Measurements from ENCODE around the gene LRIT3. TPM values are rescaled to one million over a fixed set of nuclear protein-coding genes. Genes with fewer than 3 reads are reported as not detected.

Gene LRIT3
- total RNA-seq, 2 experiments from 2014 or later: 0.11 to 0.13 TPM

GRCh38 chr4:109810552-109811387 lies 37.1 kb upstream of the LRIT3 start:
- no peak overlapping the region for H3K4me3 ChIP-seq (ENCODE audit: low read depth, low read length, poor library complexity, severe bottlenecking)
- TF ChIP-seq EZH2phosphoT487 (IDR thresholded peaks at IDR 0.05; ENCODE audit: borderline replicate concordance, low read depth, low read length) (no peak), CTCF (conservative IDR thresholded peaks at IDR 0.05; ENCODE audit: low read length) (no peak)
- ChIA-PET CTCF (ENCODE audit: unreplicated experiment) (no interaction called here), POLR2A (no interaction called here)
- no peaks in the 10 kb centered on the region for H3K36me3 ChIP-seq (ENCODE audit: insufficient read depth, low read length)
- no peaks in the 10 kb centered on the region for H3K9me2 ChIP-seq (ENCODE audit: insufficient read depth, low read length)
- H3K79me2 ChIP-seq (ENCODE audit: insufficient read depth, low read depth, low read length): peaks cover 4% of the 10 kb centered on the region; the same call in 1 of the 2 replicates
- intact Hi-C loops (cut with micrococcal nuclease; ENCODE audit: unreplicated experiment): loop anchor here (10.0 kb wide), 1 partner anchor 384 kb away; the partner anchor contains the start of gene ELOVL6
- no peaks in the 10 kb centered on the region for H4K20me1 ChIP-seq (ENCODE audit: insufficient read depth, low read length)
- no TSS peak for BruUV-seq (replicated peaks)
- H3K4me2 ChIP-seq (ENCODE audit: low read length): no peak overlapping the region
- peaks cover 5% of the 10 kb centered on the region for H3K4me1 ChIP-seq (ENCODE audit: insufficient read depth, low read length, poor library complexity, severe bottlenecking)
- DNase-seq (ENCODE audit: low spot score): no peak
- H3K27ac ChIP-seq (ENCODE audit: low read depth, low read length, poor library complexity, severe bottlenecking): no peak overlapping the region
- H3K9me3 ChIP-seq (ENCODE audit: low read length): no peaks in the 10 kb centered on the region
- no peak overlapping the region for H2AFZ ChIP-seq (ENCODE audit: low read length)

- no peak for DNase-seq (ENCODE audit: low spot score)
- no peak for TF ChIP-seq CTCF (conservative IDR thresholded peaks at IDR 0.05; ENCODE audit: low read length)
- no peak for TF ChIP-seq EZH2phosphoT487 (IDR thresholded peaks at IDR 0.05; ENCODE audit: borderline replicate concordance, low read depth, low read length)
- intact Hi-C loops (cut with micrococcal nuclease; ENCODE audit: unreplicated experiment): loop anchor here (10.0 kb wide), 1 partner anchor 383 kb away; the partner anchor contains the start of gene ELOVL6
Observed at GRCh38 chr4:109811707-109812106, 36.2 kb upstream of the LRIT3 start.

More at GRCh38 chr4:109811707-109812106, 36.2 kb upstream of the LRIT3 start:
- Histone ChIP-seq H3K27ac (ENCODE audit: low read depth, low read length, poor library complexity, severe bottlenecking) (no peak overlapping the region), H2AFZ (ENCODE audit: low read length) (no peak overlapping the region; the same call in 1 of the 2 replicates), H3K9me3 (ENCODE audit: low read length) (no peaks in the 10 kb centered on the region), H4K20me1 (ENCODE audit: insufficient read depth, low read length) (no peaks in the 10 kb centered on the region), H3K4me2 (ENCODE audit: low read length) (no peak overlapping the region), H3K9me2 (ENCODE audit: insufficient read depth, low read length) (no peaks in the 10 kb centered on the region), H3K4me1 (ENCODE audit: insufficient read depth, low read length, poor library complexity, severe bottlenecking) (peaks cover 9% of the 10 kb centered on the region), H3K4me3 (ENCODE audit: low read depth, low read length, poor library complexity, severe bottlenecking) (no peak overlapping the region), H3K79me2 (ENCODE audit: insufficient read depth, low read depth, low read length) (peaks cover 13% of the 10 kb centered on the region), H3K36me3 (ENCODE audit: insufficient read depth, low read length) (no peaks in the 10 kb centered on the region)
- CTCF ChIA-PET (ENCODE audit: unreplicated experiment): no interaction called here
- BruUV-seq (replicated peaks): no TSS peak
- POLR2A ChIA-PET: no interaction called here

Measured in OCI-LY7 (cell line).